K562 (cell line): ENCODE data around the gene DNAAF3. TPM values are rescaled to one million over a fixed set of nuclear protein-coding genes. Genes with fewer than 3 reads are reported as not detected.

Experiments
- ATAC-seq: fragments of 200-7000 bp; cut with Tn5 transposase; 3 replicates; pipeline ENCODE4 v1.9.1; 2020; ENCODE audit warnings: moderate library complexity
- BruUV-seq: library from RNA; stranded (reverse); fragments of 400-500 nt; replicated peaks from 2 replicates; lab custom pipeline; 2021; lab: Mats Ljungman, UMichigan
- CTCF ChIA-PET: fragments of 300-600 bp; formaldehyde crosslinking; extraction: SDS; loops from one replicate; lab custom pipeline; 2021; ENCODE audit warnings: low intra/inter-chr PET ratio; lab: Yijun Ruan, JAX
- POLR2A ChIA-PET: fragments of 300-600, 350-650 bp; sonication (Branson Sonifier 250); formaldehyde crosslinking; extraction: SDS; loops from one replicate; lab custom pipeline; 2021; ENCODE audit warnings: antibody characterized with exemption, inconsistent platforms; lab: Yijun Ruan, JAX
- DNase-seq, 4 experiments: peaks; one replicate each; pipeline versions ENCODE4 v3.0.0 to v3.0.0-alpha.2; 2011 to 2018; ENCODE audit warnings: low spot score in 3 of 4, mixed read lengths in 3 of 4; ENCODE audit errors: extremely low read depth in 1 of 4
- FAIRE-seq: peaks from 2 replicates; lab custom pipeline; 2011; peaks lifted over from hg19 to GRCh38; lab: Jason Lieb, UNC
- H2AFZ ChIP-seq: 2 replicates; pipeline ENCODE4 v1.6.0; 2011; ENCODE audit warnings: low read depth, low read length, control low read depth, inconsistent platforms
- H3K27ac ChIP-seq: fragments of 200-600 bp; 3 replicates; pipeline ENCODE4 v1.8.0; 2011; ENCODE audit warnings: low read depth, mild to moderate bottlenecking, control low read depth, inconsistent platforms, low read length, moderate library complexity, mixed read lengths; ENCODE audit errors: extremely low read depth
- H3K27me3 ChIP-seq, 2 experiments: fragments of 300-600 bp in 1 of 2; 2 replicates in 1 of 2; 3 replicates in 1 of 2; pipeline versions ENCODE4 v1.6.0 to v1.8.0; 2011; ENCODE audit warnings: inconsistent platforms in 2 of 2, low read length in 2 of 2, mild to moderate bottlenecking in 1 of 2, mixed read lengths in 1 of 2, moderate library complexity in 1 of 2; ENCODE audit not compliant: control insufficient read depth in 2 of 2, insufficient read depth in 2 of 2
- H3K36me3 ChIP-seq: fragments of 300-600 bp; 3 replicates; pipeline ENCODE4 v1.8.0; 2011; ENCODE audit warnings: mild to moderate bottlenecking, low read length, inconsistent platforms; ENCODE audit not compliant: control insufficient read depth, insufficient read depth
- H3K4me1 ChIP-seq, 2 experiments: fragments of 200-600 bp in 1 of 2; replicated peaks in 1 of 2; 2 replicates in 1 of 2; 3 replicates in 1 of 2; pipeline versions ENCODE4 v1.5.1 to v1.8.0; 2011; ENCODE audit warnings: inconsistent platforms in 2 of 2, low read length in 2 of 2, mild to moderate bottlenecking in 1 of 2, mixed read lengths in 1 of 2, moderate library complexity in 1 of 2; ENCODE audit not compliant: control insufficient read depth in 2 of 2, insufficient read depth in 2 of 2
- H3K4me2 ChIP-seq: 2 replicates; pipeline ENCODE4 v1.6.1; 2011; ENCODE audit warnings: low read length, control low read depth, inconsistent platforms, mixed read lengths; ENCODE audit not compliant: insufficient read depth
- H3K4me3 ChIP-seq: fragments of 200-600 bp; sonication (generic), shearing (Covaris generic); 2 replicates; pipeline ENCODE4 v1.5.1; 2016; ENCODE audit warnings: control low read depth, inconsistent platforms
- H3K79me2 ChIP-seq: fragments of 200-600 bp; 3 replicates; pipeline ENCODE4 v1.8.0; 2011; ENCODE audit warnings: low read length, inconsistent platforms; ENCODE audit not compliant: control insufficient read depth, insufficient read depth
- H3K9ac ChIP-seq, 2 experiments: 2 replicates each; pipeline versions ENCODE4 v1.6.0 to v1.6.1; 2011; ENCODE audit warnings: low read depth in 2 of 2, low read length in 2 of 2, control low read depth in 1 of 2, inconsistent platforms in 1 of 2, mild to moderate bottlenecking in 1 of 2, mixed read lengths in 1 of 2; ENCODE audit not compliant: insufficient read depth in 1 of 2
- H3K9me1 ChIP-seq: one replicate; pipeline ENCODE4 v1.6.0; 2011; ENCODE audit warnings: inconsistent platforms, mild to moderate bottlenecking, low read length, moderate library complexity; ENCODE audit not compliant: control insufficient read depth, insufficient read depth
- H3K9me3 ChIP-seq: replicated peaks from 2 replicates; pipeline ENCODE4 v1.5.1; 2011; ENCODE audit warnings: low read depth, low read length, inconsistent platforms; ENCODE audit not compliant: control insufficient read depth, insufficient read depth
- H4K20me1 ChIP-seq: replicated peaks from 2 replicates; pipeline ENCODE4 v1.6.1; 2011; ENCODE audit warnings: low read length, inconsistent platforms, mixed read lengths; ENCODE audit not compliant: control insufficient read depth, insufficient read depth
- CREM ChIP-seq: IDR thresholded peaks from 2 replicates; pipeline ENCODE4 v1.6.1; 2014; ENCODE audit warnings: antibody characterized with exemption, low read depth
- DACH1 ChIP-seq: fragments of 450-650 bp; IDR thresholded peaks from 2 replicates; pipeline ENCODE4 v1.6.1; 2018; ENCODE audit not compliant: partially characterized antibody
- EGR1 ChIP-seq: fragments of 450-650 bp; conservative IDR thresholded peaks from 2 replicates; pipeline ENCODE4 v1.6.1; 2017; ENCODE audit warnings: mild to moderate bottlenecking
- EP300 ChIP-seq: IDR thresholded peaks from 2 replicates; pipeline ENCODE4 v1.6.1; 2012; ENCODE audit warnings: low read length, improper control_type of control experiment
- EZH2 ChIP-seq: IDR thresholded peaks from 2 replicates; pipeline ENCODE4 v1.6.1; 2012; ENCODE audit warnings: low read depth, mild to moderate bottlenecking, inconsistent platforms, low read length, borderline replicate concordance
- GTF3C2 ChIP-seq: IDR thresholded peaks from 3 replicates; pipeline ENCODE4 v1.6.1; 2011; ENCODE audit warnings: borderline replicate concordance, mild to moderate bottlenecking, moderate library complexity; ENCODE audit not compliant: insufficient read length; ENCODE audit errors: extremely low read depth
- JUND ChIP-seq, 2 experiments: IDR thresholded peaks; 2 replicates in 1 of 2; 3 replicates in 1 of 2; pipeline ENCODE4 v1.6.1; 2011; ENCODE audit warnings: borderline replicate concordance in 2 of 2, low read depth in 2 of 2, low read length in 2 of 2, improper control_type of control experiment in 1 of 2, missing biosample characterization in 1 of 2, missing genetic modification characterization in 1 of 2, missing genetic modification reagents in 1 of 2
- KLF13 ChIP-seq: fragments of 450-650 bp; IDR thresholded peaks from 2 replicates; pipeline ENCODE4 v1.6.1; 2016; ENCODE audit warnings: missing genetic modification characterization, low read depth, mild to moderate bottlenecking, missing compliant biosample characterization, moderate library complexity, borderline replicate concordance
- MYBL2 ChIP-seq, 2 experiments: fragments of 450-650 bp in 1 of 2; sonication (generic) in 1 of 2; formaldehyde crosslinking in 1 of 2; IDR thresholded peaks; 2 replicates each; pipeline versions ENCODE4 v1.6.1 to v1.8.1; 2017 to 2022; ENCODE audit warnings: borderline replicate concordance in 1 of 2, inconsistent platforms in 1 of 2, low read depth in 1 of 2, mild to moderate bottlenecking in 1 of 2, missing genetic modification reagents in 1 of 2, moderate library complexity in 1 of 2
- NKRF ChIP-seq: fragments of 450-650 bp; IDR thresholded peaks from 2 replicates; pipeline ENCODE4 v1.6.1; 2016; ENCODE audit warnings: borderline replicate concordance
- NR2C1 ChIP-seq, 2 experiments: fragments of 450-650 bp; IDR thresholded peaks; 2 replicates each; pipeline ENCODE4 v1.6.1; 2017; ENCODE audit warnings: mild to moderate bottlenecking in 2 of 2, antibody characterized with exemption in 1 of 2, inconsistent platforms in 1 of 2, missing compliant biosample characterization in 1 of 2, missing genetic modification characterization in 1 of 2
- POU5F1 ChIP-seq: fragments of 150-350 bp; IDR thresholded peaks from 2 replicates; pipeline ENCODE4 v1.6.1; 2014; ENCODE audit warnings: borderline replicate concordance, low read length, low read depth, mild to moderate bottlenecking; ENCODE audit not compliant: partially characterized antibody
- SPI1 ChIP-seq: IDR thresholded peaks from 2 replicates; pipeline ENCODE4 v1.6.1; 2011; ENCODE audit warnings: low read depth, low read length, control low read depth, borderline replicate concordance
- TEAD2 ChIP-seq: fragments of 450-650 bp; IDR thresholded peaks from 2 replicates; pipeline ENCODE4 v1.6.1; 2016; ENCODE audit warnings: missing genetic modification characterization, control low read depth, missing compliant biosample characterization
- YBX1 ChIP-seq: fragments of 450-650 bp; IDR thresholded peaks from 2 replicates; pipeline ENCODE4 v1.7.1; 2016; ENCODE audit warnings: mild to moderate bottlenecking
- ZNF561 ChIP-seq: fragments of 450-650 bp; formaldehyde crosslinking; conservative IDR thresholded peaks from 2 replicates; pipeline ENCODE4 v1.4.0; 2020; ENCODE audit warnings: mild to moderate bottlenecking, moderate library complexity
- WGBS: fragments of 100-300 bp; shearing (Covaris generic); methylation state at CpG from one replicate; pipeline ENCODE4 v1.1.6; 2016; ENCODE audit warnings: low coverage, mixed read lengths; ENCODE audit not compliant: insufficient coverage; ENCODE audit errors: missing lambda C conversion rate; 5-methylcytosine and 5-hydroxymethylcytosine counted together
- in situ Hi-C: fragments of 300-500 bp; cut with MboI; formaldehyde crosslinking; loops from 4 replicates; pipeline ENCODE4 v1.15.0; 2018; ENCODE audit warnings: inconsistent platforms, mixed read lengths
- intact Hi-C: fragments of 100-400 bp; cut with micrococcal nuclease; formaldehyde crosslinking; loops from 2 replicates; pipeline ENCODE4 v1.14.2; 2022
- polyA plus RNA-seq, 8 experiments: library from polyadenylated mRNA; depleted of rRNA in 4 of 8; stranded (reverse) in 5 of 8; unstranded in 3 of 8; fragments of >200 nt; fragmentation: Nextera tagmentation in 2 of 8; fragmentation: Illumina TruSeq in 1 of 8; extraction: Ambion mirVana in 2 of 8; extraction: Trizol in 1 of 8; gene quantifications; 2 replicates each; pipeline versions ENCODE4 v1.2.1 to v1.2.3, GENCODE V29; 2011 to 2014; ENCODE audit warnings: inconsistent platforms in 1 of 8, missing spikeins in 1 of 8
- total RNA-seq, 7 experiments: library from RNA; depleted of rRNA in 6 of 7; stranded (reverse); fragments of >200 nt in 6 of 7; fragmentation: Illumina TruSeq in 2 of 7; extraction: Trizol in 2 of 7; gene quantifications; 2 replicates each; pipeline versions ENCODE4 v1.2.1 to v1.2.3, GENCODE V29; 2011 to 2021; ENCODE audit warnings: low replicate concordance in 1 of 7

DNAAF3 gene
- total and polyA plus RNA-seq, 9 of the 15 experiments (the other 6 are each of a cell fraction or from before 2014, with no cell fraction given), result 21.6 to 61.5 (median 43.0) TPM

- BruUV-seq, result TSS peak; percentile 29
- in situ Hi-C loops, result no loop called here
- H3K79me2 ChIP-seq, result peaks cover 62% of the 10 kb centered on the region
- CTCF ChIA-PET, result interaction anchor here (0.7 kb wide), 1 partner anchor 400 kb away, joined by 3 read pairs; no protein-coding TSS in a partner anchor
- ATAC-seq (peak; percentile 19), FAIRE-seq (peak; percentile 75), DNase-seq (peak; percentile 57 to 88 (median 71))
- intact Hi-C loops, result no loop called here
- 7% methylated on average over 10 of the region's 13 CpGs for WGBS
- H2AFZ ChIP-seq, result no peak overlapping the region
- peak overlapping the region; percentile 56 for H3K27ac ChIP-seq
- no peaks in the 10 kb centered on the region for H3K27me3 ChIP-seq
- H3K36me3 ChIP-seq, result peaks cover 35% of the 10 kb centered on the region; the same call in 2 of the 3 replicates
- peaks cover 38 to 68% of the 10 kb centered on the region in 2 experiments for H3K4me1 ChIP-seq
- H3K9me1 ChIP-seq, result peaks cover 4% of the 10 kb centered on the region
- no peaks in the 10 kb centered on the region for H3K9me3 ChIP-seq
- H3K4me2 ChIP-seq, result peak overlapping the region; percentile 98
- peak overlapping the region; percentile 87 to 98 for H3K9ac ChIP-seq
- POLR2A ChIA-PET, result interaction anchor here (0.5 to 1.2 kb wide), 8 partner anchors 9 to 719 kb away, joined by 3 to 7 read pairs (median 3); partner anchors contain the start of gene DNAAF3
- peak overlapping the region; percentile 89 for H3K4me3 ChIP-seq
- H4K20me1 ChIP-seq, result peaks cover 33% of the 10 kb centered on the region
- TF ChIP-seq EZH2 (no peak), EP300 (peak; percentile 20; the same call in 1 of the 2 replicates), JUND (IDR thresholded peaks at IDR 0.05; ENCODE audit: borderline replicate concordance, low read depth, low read length) (no peak), JUND (tag; IDR thresholded peaks at IDR 0.05; ENCODE audit: borderline replicate concordance, low read depth, low read length) (peak; percentile 21; the same call in 1 of the 3 replicates), DACH1 (no peak), YBX1 (no peak), ZNF561 (CRISPR knock-in tag) (no peak), MYBL2 (IDR thresholded peaks at IDR 0.05; ENCODE audit: low read depth) (no peak), MYBL2 (CRISPR knock-in tag; IDR thresholded peaks at IDR 0.05; ENCODE audit: borderline replicate concordance) (no peak), KLF13 (tag) (peak; percentile 32; the same call in 1 of the 2 replicates), POU5F1 (no peak), NR2C1 (IDR thresholded peaks at IDR 0.05) (no peak), NR2C1 (tag; IDR thresholded peaks at IDR 0.05) (no peak), TEAD2 (tag) (no peak), NKRF (no peak), SPI1 (no peak), CREM (0 out of 2 replicates have a peak, but pooled peaks have one; percentile 22), EGR1 (no peak), GTF3C2 (no peak)
Measured at GRCh38 chr19:55115446-55116065, 50.9 kb downstream of the DNAAF3 start.
